ENCODE results near the gene HSD17B10. TPM values are rescaled to one million over a fixed set of nuclear protein-coding genes. Genes with fewer than 3 reads are reported as not detected.

HSD17B10 gene
- total RNA-seq, 1 experiment from 2014 or later = 108 TPM

DNA sequence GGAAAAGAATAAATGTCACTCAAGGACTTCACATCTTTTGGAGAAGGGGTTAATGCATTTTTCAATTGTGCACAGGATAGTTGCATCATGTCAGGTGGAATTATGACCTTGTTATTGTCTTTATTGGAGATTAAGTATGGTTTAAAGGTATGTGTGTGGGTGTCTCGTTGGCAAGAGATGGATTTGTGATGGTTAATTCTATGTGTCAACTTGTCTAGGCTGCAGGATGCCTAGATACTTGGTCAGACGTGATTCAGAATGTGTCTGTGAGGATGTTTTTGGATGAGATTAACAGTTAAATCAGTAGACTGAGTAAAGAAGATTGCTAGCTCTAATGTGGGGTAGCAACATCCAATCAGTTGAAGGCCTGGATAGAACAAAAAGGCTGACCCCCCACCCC, 42.2 kb upstream of the HSD17B10 start:
- H3K9me3 Mint-ChIP-seq = peaks cover 7% of the 10 kb centered on the region; the same call in 1 of the 2 replicates

GRCh38 chrX:53474707-53475106, 40.5 kb upstream of the HSD17B10 start:
- peaks cover 16% of the 10 kb centered on the region for H3K27me3 Mint-ChIP-seq (ENCODE audit: low read depth)

More for the DNA sequence above, 42.2 kb upstream of the HSD17B10 start:
- CTCF ChIA-PET = no interaction called here
- Mint-ChIP-seq H3K4me1 (peaks cover 5% of the 10 kb centered on the region; the same call in 1 of the 2 replicates), H3K4me3 (no peak overlapping the region), H3K36me3 (no peaks in the 10 kb centered on the region), H3K27ac (no peak overlapping the region), H3K27me3 (ENCODE audit: low read depth) (peaks cover 16% of the 10 kb centered on the region)
- POLR2A ChIA-PET = no interaction called here
- TF ChIP-seq, protein P1, sequence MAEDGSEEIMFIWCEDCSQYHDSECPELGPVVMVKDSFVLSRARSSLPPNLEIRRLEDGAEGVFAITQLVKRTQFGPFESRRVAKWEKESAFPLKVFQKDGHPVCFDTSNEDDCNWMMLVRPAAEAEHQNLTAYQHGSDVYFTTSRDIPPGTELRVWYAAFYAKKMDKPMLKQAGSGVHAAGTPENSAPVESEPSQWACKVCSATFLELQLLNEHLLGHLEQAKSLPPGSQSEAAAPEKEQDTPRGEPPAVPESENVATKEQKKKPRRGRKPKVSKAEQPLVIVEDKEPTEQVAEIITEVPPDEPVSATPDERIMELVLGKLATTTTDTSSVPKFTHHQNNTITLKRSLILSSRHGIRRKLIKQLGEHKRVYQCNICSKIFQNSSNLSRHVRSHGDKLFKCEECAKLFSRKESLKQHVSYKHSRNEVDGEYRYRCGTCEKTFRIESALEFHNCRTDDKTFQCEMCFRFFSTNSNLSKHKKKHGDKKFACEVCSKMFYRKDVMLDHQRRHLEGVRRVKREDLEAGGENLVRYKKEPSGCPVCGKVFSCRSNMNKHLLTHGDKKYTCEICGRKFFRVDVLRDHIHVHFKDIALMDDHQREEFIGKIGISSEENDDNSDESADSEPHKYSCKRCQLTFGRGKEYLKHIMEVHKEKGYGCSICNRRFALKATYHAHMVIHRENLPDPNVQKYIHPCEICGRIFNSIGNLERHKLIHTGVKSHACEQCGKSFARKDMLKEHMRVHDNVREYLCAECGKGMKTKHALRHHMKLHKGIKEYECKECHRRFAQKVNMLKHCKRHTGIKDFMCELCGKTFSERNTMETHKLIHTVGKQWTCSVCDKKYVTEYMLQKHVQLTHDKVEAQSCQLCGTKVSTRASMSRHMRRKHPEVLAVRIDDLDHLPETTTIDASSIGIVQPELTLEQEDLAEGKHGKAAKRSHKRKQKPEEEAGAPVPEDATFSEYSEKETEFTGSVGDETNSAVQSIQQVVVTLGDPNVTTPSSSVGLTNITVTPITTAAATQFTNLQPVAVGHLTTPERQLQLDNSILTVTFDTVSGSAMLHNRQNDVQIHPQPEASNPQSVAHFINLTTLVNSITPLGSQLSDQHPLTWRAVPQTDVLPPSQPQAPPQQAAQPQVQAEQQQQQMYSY (CRISPR knock-in tag; IDR thresholded peaks at IDR 0.05) = no peak
- TF ChIP-seq IRF2 (CRISPR knock-in tag; IDR thresholded peaks at IDR 0.05; ENCODE audit: borderline replicate concordance, low read depth) = no peak
- TF ChIP-seq SMAD3 (CRISPR knock-in tag; IDR thresholded peaks at IDR 0.05; ENCODE audit: borderline replicate concordance) = no peak
- ATAC-seq (no peak), DNase-seq (ENCODE audit: low spot score) (no peak)

More at GRCh38 chrX:53474707-53475106, 40.5 kb upstream of the HSD17B10 start:
- no peaks in the 10 kb centered on the region for H3K4me1 Mint-ChIP-seq
- TF ChIP-seq SMAD3 (CRISPR knock-in tag; IDR thresholded peaks at IDR 0.05; ENCODE audit: borderline replicate concordance) = no peak
- TF ChIP-seq ESRRA (CRISPR knock-in tag; IDR thresholded peaks at IDR 0.05; ENCODE audit: borderline replicate concordance) = no peak
- no peak for TF ChIP-seq HMGA2 (CRISPR knock-in tag; IDR thresholded peaks at IDR 0.05)
- no peak for TF ChIP-seq ARID4B (CRISPR knock-in tag; IDR thresholded peaks at IDR 0.05; ENCODE audit: borderline replicate concordance)
- TF ChIP-seq STAT6 (CRISPR knock-in tag; conservative IDR thresholded peaks at IDR 0.05; ENCODE audit: low read depth) = no peak
- peaks cover 7% of the 10 kb centered on the region; the same call in 1 of the 2 replicates for H3K9me3 Mint-ChIP-seq
- no peak for DNase-seq (ENCODE audit: low spot score)
- no peaks in the 10 kb centered on the region for H3K36me3 Mint-ChIP-seq
- ATAC-seq = no peak
- CTCF ChIA-PET = no interaction called here
- POLR2A ChIA-PET = no interaction called here
- H3K27ac Mint-ChIP-seq = no peak overlapping the region
- no peak overlapping the region for H3K4me3 Mint-ChIP-seq
